SU-DHL-6 (cell line): ENCODE data around the gene SLC25A34.

Experiments used
- EZH2phosphoT487 ChIP-seq: fragments of 200-600 bp; sonication (generic), shearing (Covaris generic); conservative IDR thresholded peaks from 2 replicates; pipeline ENCODE4 v1.6.1; 2018; ENCODE audit warnings: mild to moderate bottlenecking, antibody characterized with exemption, low read length, moderate library complexity, mixed read lengths
- TF ChIP-seq, protein P1 (sequence below): fragments of 200-600 bp; sonication (generic); IDR thresholded peaks from one replicate; pipeline ENCODE4 v1.5.1; 2017; ENCODE audit warnings: antibody characterized with exemption, mild to moderate bottlenecking, low read length, moderate library complexity; ENCODE audit not compliant: insufficient read depth, poor library complexity, severe bottlenecking

DNA sequence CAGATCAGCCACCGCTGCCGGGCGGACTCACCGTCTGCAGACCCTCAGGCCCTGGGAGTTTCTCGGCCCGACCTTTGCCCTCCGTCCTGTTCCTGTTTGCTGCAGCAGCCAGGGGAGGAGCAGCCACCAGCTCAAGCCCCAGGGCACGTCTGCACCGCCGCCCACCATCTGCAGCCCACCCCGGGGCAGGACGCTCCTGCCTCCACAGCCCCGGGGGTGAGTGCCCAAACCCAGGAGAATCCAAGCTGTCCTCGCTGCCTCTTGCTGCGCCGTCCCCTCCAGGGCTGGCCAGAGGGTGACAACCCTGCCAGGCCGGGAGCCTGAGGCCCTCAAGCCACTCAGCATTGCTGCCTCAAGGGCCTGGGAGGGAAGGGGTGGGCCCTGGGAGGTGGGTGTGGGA lies 1.2 kb upstream of the SLC25A34 start:
- TF ChIP-seq, protein P1, sequence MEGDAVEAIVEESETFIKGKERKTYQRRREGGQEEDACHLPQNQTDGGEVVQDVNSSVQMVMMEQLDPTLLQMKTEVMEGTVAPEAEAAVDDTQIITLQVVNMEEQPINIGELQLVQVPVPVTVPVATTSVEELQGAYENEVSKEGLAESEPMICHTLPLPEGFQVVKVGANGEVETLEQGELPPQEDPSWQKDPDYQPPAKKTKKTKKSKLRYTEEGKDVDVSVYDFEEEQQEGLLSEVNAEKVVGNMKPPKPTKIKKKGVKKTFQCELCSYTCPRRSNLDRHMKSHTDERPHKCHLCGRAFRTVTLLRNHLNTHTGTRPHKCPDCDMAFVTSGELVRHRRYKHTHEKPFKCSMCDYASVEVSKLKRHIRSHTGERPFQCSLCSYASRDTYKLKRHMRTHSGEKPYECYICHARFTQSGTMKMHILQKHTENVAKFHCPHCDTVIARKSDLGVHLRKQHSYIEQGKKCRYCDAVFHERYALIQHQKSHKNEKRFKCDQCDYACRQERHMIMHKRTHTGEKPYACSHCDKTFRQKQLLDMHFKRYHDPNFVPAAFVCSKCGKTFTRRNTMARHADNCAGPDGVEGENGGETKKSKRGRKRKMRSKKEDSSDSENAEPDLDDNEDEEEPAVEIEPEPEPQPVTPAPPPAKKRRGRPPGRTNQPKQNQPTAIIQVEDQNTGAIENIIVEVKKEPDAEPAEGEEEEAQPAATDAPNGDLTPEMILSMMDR, result no peak
- no peak for TF ChIP-seq EZH2phosphoT487
